Posterior vena cava (tissue), 2 donors: ENCODE results near the gene ZNF350. TPM values are rescaled to one million over a fixed set of nuclear protein-coding genes. Genes with fewer than 3 reads are reported as not detected.
"Not testable (repeated sequence)": the region's sequence is repeated elsewhere in the genome, so short reads cannot be mapped to it uniquely, and the experiment has no call there.

Source experiments
- DNase-seq: peaks from one replicate; pipeline ENCODE4 v3.0.0-alpha.2; 2020; ENCODE audit warnings: low spot score
- intact Hi-C, 2 donors: fragments of 100-400 bp; cut with DNase I; formaldehyde crosslinking; loops; one replicate each; pipeline versions ENCODE4 v1.14.1 to v1.14.2; 2022 to 2023
- long read RNA-seq, 2 donors: library from polyadenylated mRNA; unstranded; transcript quantifications; one replicate each; pipeline ENCODE4 v2.0.0, GENCODE V29; 2020 to 2021
- total RNA-seq, 2 donors: library from RNA; stranded (reverse); fragmentation: NEBNext Ultra II Directional; extraction: Animal tissue kit (Norgen Biotek cat#: 25700); gene quantifications; one replicate each; pipeline ENCODE4 v1.2.1, GENCODE V29; 2021
- donor health status: DM: yes; HTN: yes; CAD: no.
- donor health status: DM: yes; HTN: yes; CAD: no.

The ZNF350 gene
- total RNA-seq = 10 to 100 TPM; 11.2 to 12.1 TPM
- long read RNA-seq, donor 1, partial matches to known transcripts = 1 of 4 reads
- long read RNA-seq, donor 1, other reads (novel, unspliced or antisense) = 0 of 4 reads
- long read RNA-seq, donor 2, transcript ZNF350-201 (5 exons, 2,338 nt) = major isoform, 7 of 12 reads
- long read RNA-seq, donor 2, partial matches to known transcripts = 1 of 12 reads
- long read RNA-seq, donor 2, other reads (novel, unspliced or antisense) = 3 of 12 reads

DNA sequence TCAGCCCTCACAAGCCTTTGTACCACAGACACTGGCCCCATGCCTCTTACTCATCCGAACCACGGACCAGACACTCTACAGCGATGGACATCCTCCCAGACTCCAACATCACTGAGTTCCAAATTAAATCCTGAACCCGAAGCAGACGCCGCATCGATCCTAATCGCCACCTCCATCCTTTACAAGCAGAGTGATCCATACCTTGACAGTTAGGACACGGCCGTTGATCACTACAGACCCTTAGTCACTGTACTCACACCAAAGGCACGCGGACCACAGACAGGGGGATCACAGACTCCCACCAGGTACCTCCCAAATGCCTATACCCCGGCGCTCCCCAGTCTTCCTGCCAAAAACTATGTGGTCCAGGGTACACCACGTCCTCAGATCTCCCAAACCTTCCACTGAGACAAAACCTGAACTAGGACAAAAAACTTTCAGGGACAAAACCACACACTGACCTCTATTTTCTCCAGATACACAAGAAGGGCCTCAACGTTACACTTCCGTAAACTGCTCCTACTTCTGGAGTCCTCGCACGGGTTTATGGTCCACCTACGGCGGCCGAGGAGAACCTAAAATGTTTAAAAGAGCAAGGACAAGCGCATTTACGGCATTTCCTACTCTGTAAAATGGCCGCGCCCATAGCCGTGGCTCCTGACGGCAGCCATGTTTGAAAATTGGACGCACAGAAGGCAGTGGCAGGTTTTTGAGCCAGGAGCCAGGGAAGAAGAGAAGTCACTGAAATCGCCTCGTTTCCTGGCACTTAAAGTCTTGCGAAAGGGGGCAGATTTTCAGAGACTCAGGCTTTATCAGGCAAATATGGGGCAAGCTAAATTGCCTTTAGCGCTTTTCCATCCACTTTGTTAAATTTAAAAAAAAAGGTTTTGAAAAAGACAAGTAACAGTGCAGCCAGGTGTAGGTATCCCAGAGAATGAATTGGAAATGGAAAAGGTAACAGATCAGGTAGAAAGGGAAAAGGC, at the start of gene ZNF350:
Gene ZNF350, minus strand, starts transcription at position 532 of the 983 bp plus-strand sequence. CDS start 12,480 bp downstream, outside the sequence.
- DNase-seq = peak; percentile 96
- intact Hi-C loops = no loop called here

DNA sequence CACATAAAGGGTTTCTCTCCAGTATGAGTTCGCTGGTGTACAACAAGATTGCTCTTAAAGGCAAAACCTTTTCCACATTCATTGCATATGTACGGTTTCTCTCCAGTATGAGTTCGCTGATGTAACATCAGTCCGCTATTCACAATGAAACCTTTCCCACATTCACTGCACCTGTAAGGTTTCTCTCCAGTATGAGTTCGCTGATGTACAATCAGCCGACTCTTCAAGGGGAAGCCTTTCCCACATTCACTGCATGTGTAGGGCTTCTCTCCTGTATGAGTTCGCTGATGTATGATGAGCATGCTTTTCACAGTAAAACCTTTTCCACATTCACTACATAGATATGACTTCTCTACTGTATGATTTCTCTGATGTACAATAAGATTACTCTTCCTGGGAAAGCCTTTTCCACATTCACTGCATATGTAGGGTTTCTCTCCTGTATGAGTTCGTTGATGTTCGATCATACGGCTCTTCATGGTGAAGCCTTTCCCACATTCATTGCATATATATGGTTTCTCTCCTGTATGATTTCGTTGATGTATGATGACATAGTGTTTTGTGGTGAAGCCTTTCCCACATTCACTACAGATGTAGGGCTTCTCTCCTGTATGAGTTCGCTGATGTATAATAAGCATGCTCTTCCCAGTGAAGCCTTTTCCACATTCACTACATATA, 47.5 kb upstream of the ZNF350 start:
- no peak for DNase-seq
- intact Hi-C loops = no loop called here

DNA sequence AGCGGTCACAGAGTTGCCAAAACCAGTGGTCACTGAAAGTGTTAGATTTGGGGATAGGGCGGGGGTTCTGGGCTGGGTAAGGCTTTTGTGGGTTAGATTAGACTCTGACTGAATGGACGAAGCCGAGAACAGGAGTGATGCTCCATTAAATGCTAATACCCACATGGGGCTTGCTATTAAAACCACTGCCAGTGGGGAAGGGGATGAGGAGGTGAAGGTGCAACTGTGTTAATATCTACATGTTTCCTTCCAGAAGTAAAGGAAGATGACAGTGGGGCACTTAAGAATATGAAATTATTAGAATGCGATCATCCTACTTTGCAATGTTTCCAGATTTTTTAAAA, 42.1 kb upstream of the ZNF350 start:
- intact Hi-C loops = loop anchor here in 1 of 2 donors (1.0 kb wide), 1 partner anchor 37 kb away; no protein-coding TSS in a partner anchor

DNA sequence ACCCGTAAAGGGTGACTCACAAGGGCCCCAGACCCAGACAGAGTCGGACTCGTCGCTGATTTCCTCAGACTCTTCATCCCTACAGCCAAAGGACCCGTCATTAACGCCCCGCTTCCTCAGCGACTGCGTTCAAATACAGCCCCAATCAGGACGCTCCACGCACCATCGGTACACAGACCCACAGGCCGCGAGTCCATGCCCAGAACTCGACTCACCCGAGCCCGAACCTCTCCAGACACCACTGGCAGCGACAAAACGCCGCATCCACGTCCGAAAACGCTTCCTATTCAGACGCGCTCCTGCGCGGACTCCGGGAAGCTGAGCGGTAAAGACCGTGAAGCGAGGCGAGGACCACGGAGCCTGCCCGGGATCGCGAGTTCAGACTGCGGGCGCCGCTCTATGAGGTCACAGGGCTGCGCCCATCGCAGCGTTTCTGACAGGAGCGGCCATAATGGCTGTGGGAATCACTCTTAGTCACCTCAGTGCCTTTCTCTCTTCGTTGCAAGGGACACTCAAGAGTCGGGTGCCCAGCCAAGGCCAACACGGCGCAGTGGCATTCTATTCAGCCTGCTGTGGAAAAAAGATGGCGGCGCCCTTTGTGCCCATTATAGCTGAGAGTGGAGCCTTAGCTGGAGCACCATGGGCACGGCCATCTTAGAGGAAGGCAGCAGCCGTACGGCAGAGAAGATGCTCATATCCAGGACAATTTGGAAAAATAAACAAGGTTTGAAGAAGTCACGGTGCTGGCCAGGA, 41.6 kb upstream of the ZNF350 start, which contains the start of gene ZNF614:
Gene ZNF614, minus strand, starts transcription at position 353 of the 753 bp plus-strand sequence. CDS start 2,634 bp downstream, outside the sequence.
- peak; percentile 97 for DNase-seq
- intact Hi-C loops = loop anchor here in 1 of 2 donors (1.0 kb wide), 1 partner anchor 37 kb away; no protein-coding TSS in a partner anchor

More for the DNA sequence above, 42.1 kb upstream of the ZNF350 start:
- DNase-seq = no peak

DNA sequence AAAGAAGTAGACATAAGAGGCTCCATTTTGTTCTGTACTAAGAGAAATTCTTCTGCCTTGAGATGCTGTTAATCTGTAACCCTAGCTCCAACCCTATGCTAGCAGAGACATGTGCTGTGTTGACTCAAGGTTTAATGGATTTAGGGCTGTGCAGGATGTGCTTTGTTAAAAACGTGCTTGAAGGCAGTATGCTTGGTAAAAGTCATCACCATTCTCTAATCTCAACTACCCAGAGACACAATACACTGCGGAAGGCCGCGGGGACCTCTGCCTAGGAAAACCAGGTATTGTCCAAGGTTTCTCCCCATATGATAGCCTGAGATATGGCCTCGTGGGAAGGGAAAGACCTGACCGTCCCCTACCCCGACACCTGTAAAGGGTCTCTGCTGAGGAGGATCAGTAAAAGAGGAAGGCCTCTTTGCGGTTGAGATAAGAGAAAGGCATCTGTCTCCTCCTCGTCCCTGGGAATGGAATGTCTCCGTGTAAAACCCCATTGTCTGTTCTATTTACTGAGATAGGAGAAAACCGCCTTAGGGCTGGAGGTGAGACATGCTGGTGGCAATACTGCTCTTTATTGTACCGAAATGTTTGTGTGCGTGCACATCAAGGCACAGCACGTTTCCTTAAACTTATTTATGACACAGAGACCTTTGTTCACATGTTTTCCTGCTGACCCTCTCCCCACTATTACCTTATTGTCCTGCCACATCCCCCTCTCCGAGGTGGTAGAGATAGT, 39.8 kb upstream of the ZNF350 start:
- intact Hi-C loops, DNase-seq: not testable (repeated sequence)

DNA sequence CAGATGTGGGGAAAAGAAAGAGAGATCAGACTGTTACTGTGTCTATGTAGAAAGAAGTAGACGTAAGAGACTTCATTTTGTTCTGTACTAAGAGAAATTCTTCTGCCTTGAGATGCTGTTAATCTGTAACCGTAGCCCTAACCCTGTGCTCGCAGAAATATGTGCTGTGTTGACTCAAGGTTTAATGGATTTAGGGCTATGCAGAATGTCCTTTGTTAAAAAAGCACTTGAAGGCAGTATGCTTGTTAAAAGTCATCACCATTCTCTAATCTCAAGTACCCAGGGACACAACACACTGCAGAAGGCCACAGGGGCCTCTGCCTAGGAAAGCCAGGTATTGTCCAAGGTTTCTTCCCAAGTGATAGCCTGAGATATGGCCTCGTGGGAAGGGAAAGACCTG, 37.8 kb upstream of the ZNF350 start:
- intact Hi-C loops, DNase-seq: not testable (repeated sequence)

DNA sequence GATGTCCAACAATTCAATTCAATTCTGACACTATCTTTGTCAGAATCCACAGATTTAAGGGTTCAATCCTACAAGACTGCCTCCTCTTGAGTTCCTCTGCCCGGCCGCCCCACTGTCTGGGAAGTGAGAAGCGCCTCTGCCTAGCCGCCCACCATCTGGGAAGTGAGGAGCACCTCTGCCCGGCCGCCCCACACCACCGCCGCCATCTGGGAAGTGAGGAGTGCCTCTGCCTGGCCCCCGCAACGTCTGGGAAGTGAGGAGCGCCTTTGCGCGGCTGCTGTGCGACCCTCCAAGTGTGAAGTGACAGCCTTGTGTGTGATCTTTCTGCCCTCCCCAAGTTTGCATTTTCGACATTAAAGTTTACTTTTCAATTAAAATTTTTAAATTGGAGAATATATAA, 35.6 kb upstream of the ZNF350 start:
- intact Hi-C loops = no loop called here
- no peak for DNase-seq

DNA sequence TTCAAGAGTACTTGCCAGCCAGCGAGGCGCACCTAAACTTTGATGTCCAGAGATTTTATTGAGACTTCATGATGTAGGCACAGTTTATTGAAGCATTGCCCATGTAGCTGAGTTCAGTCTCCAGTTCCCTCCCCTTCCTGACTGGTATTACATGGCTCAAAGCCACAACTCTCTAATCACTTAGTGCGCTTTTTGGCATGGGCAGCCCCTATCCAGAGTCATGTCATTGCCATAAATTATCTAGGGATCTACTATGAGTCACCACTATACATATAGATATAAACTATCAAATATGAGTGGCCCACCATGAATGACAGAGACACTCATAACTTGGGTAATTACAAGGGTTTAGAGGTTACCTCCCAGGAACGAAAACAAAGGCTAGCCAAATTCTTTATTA, 33.9 kb upstream of the ZNF350 start:
- DNase-seq = no peak
- intact Hi-C loops = no loop called here

DNA sequence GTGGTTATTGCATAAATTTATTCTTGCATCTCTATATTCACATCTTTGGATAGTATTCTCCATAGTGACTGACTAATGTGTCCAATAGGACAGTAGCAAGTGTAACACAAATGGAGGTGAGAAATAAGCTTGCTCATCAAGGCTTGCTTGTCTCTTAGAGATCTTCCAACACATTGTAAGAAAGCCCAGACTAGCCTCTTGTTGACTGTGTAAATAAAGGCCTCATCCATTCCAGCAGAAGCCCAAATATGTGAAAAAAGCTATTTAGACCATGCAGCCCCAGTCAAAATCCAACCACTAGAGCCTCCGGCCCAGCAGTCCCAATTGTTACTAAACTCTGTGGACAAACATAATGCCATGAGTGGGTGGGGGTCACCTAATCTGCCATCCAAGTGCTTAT, 24.0 kb upstream of the ZNF350 start:
- no peak for DNase-seq
- intact Hi-C loops = no loop called here

DNA sequence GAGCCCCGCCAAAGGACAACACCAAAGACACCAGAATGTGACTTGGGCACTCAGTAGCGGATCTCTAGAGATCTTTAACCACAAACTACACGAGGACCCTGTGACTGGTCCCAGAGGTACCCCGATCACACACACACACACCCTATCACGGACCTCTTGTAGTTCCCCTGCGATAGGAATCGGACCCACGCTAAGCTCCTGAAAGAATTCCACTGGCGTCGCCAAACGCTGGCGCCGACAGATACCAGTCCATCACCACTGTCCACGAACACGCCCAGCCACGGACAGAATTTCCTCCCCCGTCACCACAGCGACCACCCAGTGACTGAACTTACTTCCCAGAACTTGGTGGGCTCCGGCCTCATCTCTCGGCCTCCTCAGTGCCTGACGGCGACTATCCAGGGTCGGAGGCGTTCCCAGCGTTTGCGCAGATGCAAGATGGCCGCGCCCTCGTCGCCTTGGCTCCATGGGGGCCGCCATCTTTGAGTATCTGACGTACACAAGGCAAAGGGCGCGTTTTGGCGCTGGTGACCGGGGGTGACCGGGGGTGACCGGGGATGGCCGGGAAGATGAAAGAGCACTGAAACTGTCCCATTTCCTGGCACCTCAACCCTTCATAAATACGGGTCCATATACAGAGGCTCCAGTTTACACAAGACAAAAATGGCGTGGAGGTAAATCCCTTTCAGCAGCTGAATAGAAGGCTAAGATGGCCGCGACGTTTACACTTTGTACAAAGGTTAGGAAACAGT, 21.3 kb upstream of the ZNF350 start, which contains the start of gene ZNF615:
Gene ZNF615, minus strand, starts transcription at position 406 of the 752 bp plus-strand sequence. CDS start 4,500 bp downstream, outside the sequence.
- peak; percentile 97 for DNase-seq
- intact Hi-C loops = no loop called here

DNA sequence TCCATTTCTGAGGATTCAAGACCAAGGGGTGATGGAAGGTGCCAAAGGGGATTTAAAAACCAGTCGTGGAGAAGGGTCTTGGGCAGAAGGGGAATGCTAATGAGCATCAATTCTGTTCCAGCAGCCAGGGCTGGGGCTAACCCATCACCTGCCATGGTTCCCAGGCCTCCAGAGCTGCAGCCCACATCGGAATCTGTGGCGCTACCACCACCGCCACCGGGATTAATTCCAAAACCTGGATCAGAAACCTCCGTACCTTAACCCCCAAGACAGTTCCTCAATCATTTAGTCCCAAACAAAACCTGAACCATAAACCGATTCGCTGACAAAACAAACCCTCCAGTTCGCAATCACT, 20.8 kb upstream of the ZNF350 start:
- DNase-seq = no peak
- intact Hi-C loops = no loop called here

DNA sequence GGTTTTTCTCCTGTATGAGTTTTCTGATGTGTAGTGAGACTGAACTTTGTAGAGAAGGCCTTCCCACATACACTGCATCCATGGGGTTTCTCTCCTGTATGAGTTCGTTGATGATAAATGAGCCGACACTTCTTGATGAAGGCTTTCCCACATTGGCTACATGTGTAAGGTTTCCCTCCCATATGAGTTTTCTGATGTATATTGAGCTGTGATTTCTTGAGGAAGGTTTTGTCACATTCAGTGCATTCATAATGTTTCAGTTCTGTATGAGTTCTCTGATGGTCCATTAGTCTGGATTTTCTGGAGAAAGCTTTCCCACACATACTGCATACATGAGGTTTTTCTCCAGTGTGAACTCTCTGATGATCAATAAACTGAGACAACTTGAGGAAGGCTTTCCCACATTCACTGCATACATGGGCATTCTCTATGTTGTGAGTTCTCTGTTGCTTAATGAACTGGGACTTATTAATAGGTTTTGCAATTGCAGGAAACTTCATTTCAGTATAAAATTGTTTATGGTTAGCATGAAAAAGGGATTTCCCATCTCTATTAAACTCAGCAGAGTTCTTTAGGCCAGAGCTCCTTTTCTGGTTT, 7.5 kb upstream of the ZNF350 start:
- DNase-seq = no peak
- intact Hi-C loops = no loop called here

DNA sequence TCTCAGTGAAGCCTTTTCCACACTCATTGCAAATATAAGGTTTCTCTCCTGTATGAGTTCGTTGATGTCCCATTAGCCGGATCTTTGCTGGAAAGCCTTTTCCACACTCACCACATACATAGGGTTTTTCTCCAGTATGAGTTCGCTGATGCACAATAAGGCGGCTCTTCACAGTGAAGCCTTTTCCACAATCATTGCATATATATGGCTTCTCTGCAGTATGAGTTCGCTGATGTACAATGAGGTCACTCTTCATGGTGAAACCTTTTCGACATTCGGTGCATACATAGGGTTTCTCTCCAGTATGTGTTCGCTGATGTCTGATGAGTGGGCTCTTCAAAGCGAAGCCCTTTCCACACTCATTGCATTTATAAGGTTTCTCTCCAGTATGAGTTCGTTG, 6.8 kb upstream of the ZNF350 start:
- DNase-seq = no peak
- intact Hi-C loops = no loop called here

DNA sequence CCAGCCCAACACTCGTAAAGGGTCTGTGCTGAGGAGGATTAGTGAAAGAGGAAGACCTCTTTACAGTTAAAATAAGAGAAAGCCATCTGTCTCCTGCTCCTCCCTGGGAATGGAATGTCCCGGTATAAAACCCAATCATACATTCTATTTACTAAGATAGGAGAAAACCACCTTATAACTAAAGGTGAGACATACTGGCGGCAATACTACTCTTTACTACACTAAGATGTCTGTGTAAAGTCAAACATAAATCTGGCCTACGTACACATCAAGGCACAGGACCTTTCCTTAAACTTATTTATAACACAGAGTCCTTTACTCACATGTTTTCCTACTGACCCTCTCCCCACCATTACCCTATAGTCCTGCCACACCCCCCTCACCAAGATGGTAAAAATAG, 3.3 kb downstream of the ZNF350 start:
- DNase-seq = no peak
- intact Hi-C loops = no loop called here

DNA sequence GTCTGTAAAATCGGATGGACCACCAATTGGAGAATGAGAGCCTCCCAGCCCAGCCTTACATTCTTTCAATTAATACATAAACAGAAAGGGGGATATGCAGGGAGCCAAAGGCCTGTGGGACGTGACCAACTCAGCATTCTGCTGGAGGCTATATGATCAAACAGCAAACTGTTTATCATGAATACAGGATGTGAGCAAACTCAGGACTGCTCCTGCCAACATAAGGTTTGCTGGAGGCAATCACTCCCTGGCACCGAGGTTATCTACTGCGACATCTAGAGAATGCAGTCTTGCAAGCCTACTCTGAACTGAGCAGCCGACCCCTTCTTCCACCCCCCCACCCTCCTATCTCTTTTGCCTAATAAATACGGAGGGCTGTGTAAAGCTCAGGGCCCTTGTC, 5.7 kb downstream of the ZNF350 start:
- intact Hi-C loops, DNase-seq: not testable (repeated sequence)

DNA sequence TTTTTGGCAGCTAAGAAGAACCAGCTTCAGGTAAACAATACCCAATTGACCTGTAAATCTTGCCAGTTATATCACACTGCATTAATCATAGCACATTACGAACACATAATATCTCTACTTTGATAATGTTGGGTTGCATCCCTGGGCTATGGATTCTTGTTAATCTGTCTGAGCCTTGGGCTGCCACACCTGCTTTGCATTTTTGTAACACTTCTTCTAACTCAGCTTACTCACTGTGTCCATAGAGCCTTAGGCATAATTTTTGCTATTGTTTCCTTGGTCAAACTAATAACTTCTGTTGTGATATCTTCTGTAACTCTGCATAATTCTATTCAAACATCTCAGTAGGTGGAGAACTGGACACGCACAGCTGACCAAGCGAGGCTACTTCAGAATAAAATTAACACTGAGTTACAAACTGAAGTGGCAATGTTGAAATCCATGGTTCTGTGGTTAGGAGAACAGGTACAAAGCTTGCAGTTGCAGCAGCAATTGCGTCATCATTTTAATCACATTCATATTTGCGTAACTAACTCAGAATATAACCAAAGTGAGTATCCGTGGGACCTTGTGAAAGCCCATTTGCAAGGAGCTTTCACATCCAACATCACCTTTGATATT, 6.4 kb downstream of the ZNF350 start:
- intact Hi-C loops = no loop called here
- no peak for DNase-seq

DNA sequence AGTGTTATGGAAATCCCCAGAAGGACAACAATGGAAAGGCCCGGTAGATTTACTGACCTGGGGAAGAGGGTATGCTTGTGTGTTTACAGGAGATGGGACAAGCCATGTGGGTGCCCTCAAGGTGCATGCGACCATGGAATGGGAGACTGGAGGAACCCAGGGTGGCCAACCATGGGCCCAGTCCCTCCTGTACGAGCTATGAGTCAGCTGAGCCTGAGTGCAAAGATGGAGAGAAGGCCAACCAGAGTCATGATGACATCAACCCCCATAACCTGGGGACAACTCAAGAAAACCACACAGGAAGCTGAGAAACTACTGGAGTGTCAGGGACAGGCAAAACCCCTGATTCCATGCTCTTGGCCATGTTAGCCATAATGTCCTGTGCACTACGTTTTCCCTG, 7.8 kb downstream of the ZNF350 start:
- intact Hi-C loops = no loop called here
- DNase-seq = no peak
